Liver (tissue), 9 donors: ENCODE results near the gene RELT. TPM values are rescaled to one million over a fixed set of nuclear protein-coding genes. Genes with fewer than 3 reads are reported as not detected.

Experiments
- DNase-seq: peaks from one replicate; pipeline ENCODE4 v3.0.0-alpha.2; 2017; ENCODE audit warnings: low spot score
- H3K27ac ChIP-seq, 2 donors: one replicate each; pipeline ENCODE4 v1.7.0; 2013; ENCODE audit warnings: inconsistent platforms in 2 of 2, low read length in 2 of 2, control low read depth in 1 of 2, low read depth in 1 of 2, mild to moderate bottlenecking in 1 of 2
- H3K27me3 ChIP-seq, 4 donors: one replicate each; pipeline versions ENCODE4 v1.6.1 to v1.7.0; 2013; ENCODE audit warnings: low read length in 3 of 4, inconsistent platforms in 1 of 4, mild to moderate bottlenecking in 1 of 4, moderate library complexity in 1 of 4; ENCODE audit not compliant: control insufficient read depth in 4 of 4, insufficient read depth in 4 of 4
- H3K36me3 ChIP-seq, 4 donors: one replicate each; pipeline versions ENCODE4 v1.6.1 to v1.7.0; 2013; ENCODE audit warnings: low read length in 3 of 4, mild to moderate bottlenecking in 3 of 4, low read depth in 1 of 4, moderate library complexity in 1 of 4; ENCODE audit not compliant: control insufficient read depth in 4 of 4, insufficient read depth in 3 of 4
- H3K4me1 ChIP-seq, 4 donors: one replicate each; pipeline versions ENCODE4 v1.6.1 to v1.7.0; 2013; ENCODE audit warnings: low read length in 3 of 4, mild to moderate bottlenecking in 3 of 4, moderate library complexity in 1 of 4; ENCODE audit not compliant: control insufficient read depth in 4 of 4, insufficient read depth in 4 of 4
- H3K4me3 ChIP-seq, 3 donors: one replicate each; pipeline versions ENCODE4 v1.6.1 to v1.7.0; 2013; ENCODE audit warnings: low read length in 3 of 3, control low read depth in 1 of 3, low read depth in 1 of 3, mild to moderate bottlenecking in 1 of 3
- H3K9ac ChIP-seq, 2 donors: one replicate each; pipeline ENCODE4 v1.7.0; 2013; ENCODE audit warnings: low read length in 2 of 2, mild to moderate bottlenecking in 2 of 2, moderate library complexity in 2 of 2, control low read depth in 1 of 2, low read depth in 1 of 2
- H3K9me3 ChIP-seq, 4 donors: one replicate each; pipeline versions ENCODE4 v1.6.1 to v1.7.0; 2013; ENCODE audit warnings: low read length in 3 of 4; ENCODE audit not compliant: control insufficient read depth in 4 of 4
- CTCF ChIP-seq: fragments of 150-350 bp; IDR thresholded peaks from 2 replicates; pipeline ENCODE4 v1.5.1; 2017; ENCODE audit warnings: improper control_type of control experiment, low read depth, low read length; ENCODE audit not compliant: missing input control
- EGR1 ChIP-seq, 2 donors: IDR thresholded peaks; 2 replicates each; pipeline ENCODE4 v1.6.1; 2016 to 2018; ENCODE audit warnings: antibody characterized with exemption in 2 of 2, low read depth in 2 of 2
- FOXA1 ChIP-seq: IDR thresholded peaks from 2 replicates; pipeline ENCODE4 v1.6.1; 2016; ENCODE audit warnings: antibody characterized with exemption
- FOXA2 ChIP-seq: IDR thresholded peaks from 2 replicates; pipeline ENCODE4 v1.6.1; 2016; ENCODE audit warnings: antibody characterized with exemption
- GABPA ChIP-seq, 2 donors: IDR thresholded peaks in 1 of 2; conservative IDR thresholded peaks in 1 of 2; 2 replicates each; pipeline ENCODE4 v1.6.1; 2016; ENCODE audit warnings: antibody characterized with exemption in 2 of 2, mild to moderate bottlenecking in 1 of 2, moderate library complexity in 1 of 2
- HNF4A ChIP-seq, 2 donors: conservative IDR thresholded peaks; 2 replicates each; pipeline ENCODE4 v1.6.1; 2016; ENCODE audit warnings: antibody characterized with exemption in 2 of 2, mild to moderate bottlenecking in 2 of 2
- HNF4G ChIP-seq: IDR thresholded peaks from 2 replicates; pipeline ENCODE4 v1.6.1; 2016; ENCODE audit warnings: antibody characterized with exemption
- JUND ChIP-seq, 2 donors: IDR thresholded peaks; 2 replicates each; pipeline ENCODE4 v1.6.1; 2016; ENCODE audit warnings: antibody characterized with exemption in 2 of 2
- MAX ChIP-seq: IDR thresholded peaks from 2 replicates; pipeline ENCODE4 v1.6.1; 2016; ENCODE audit warnings: antibody characterized with exemption
- NR2F2 ChIP-seq: IDR thresholded peaks from 2 replicates; pipeline ENCODE4 v1.6.1; 2016; ENCODE audit warnings: antibody characterized with exemption
- RAD21 ChIP-seq, 2 donors: IDR thresholded peaks; 2 replicates each; pipeline ENCODE4 v1.6.1; 2016; ENCODE audit warnings: antibody characterized with exemption in 2 of 2, mild to moderate bottlenecking in 2 of 2
- REST ChIP-seq: IDR thresholded peaks from 2 replicates; pipeline ENCODE4 v1.6.1; 2016; ENCODE audit warnings: antibody characterized with exemption, mild to moderate bottlenecking
- RXRA ChIP-seq, 2 donors: IDR thresholded peaks; 2 replicates each; pipeline ENCODE4 v1.6.1; 2017 to 2018; ENCODE audit warnings: antibody characterized with exemption in 2 of 2, mild to moderate bottlenecking in 1 of 2
- SP1 ChIP-seq: IDR thresholded peaks from 2 replicates; pipeline ENCODE4 v1.6.1; 2018; ENCODE audit warnings: antibody characterized with exemption, mild to moderate bottlenecking
- TAF1 ChIP-seq: conservative IDR thresholded peaks from 2 replicates; pipeline ENCODE4 v1.6.1; 2016; ENCODE audit warnings: antibody characterized with exemption, mild to moderate bottlenecking
- YY1 ChIP-seq: IDR thresholded peaks from 2 replicates; pipeline ENCODE4 v1.6.1; 2016; ENCODE audit warnings: antibody characterized with exemption, mild to moderate bottlenecking
- ZBTB33 ChIP-seq: IDR thresholded peaks from 2 replicates; pipeline ENCODE4 v1.6.1; 2016; ENCODE audit warnings: antibody characterized with exemption
- WGBS: extraction: QIAGEN DNeasy Blood & Tissue Kit; methylation state at CpG from one replicate; pipeline ENCODE4 v1.1.7; 2013; 5-methylcytosine and 5-hydroxymethylcytosine counted together
- polyA plus RNA-seq, 2 donors: library from polyadenylated mRNA; stranded (reverse) in 1 of 2; unstranded in 1 of 2; fragments of 200-250 nt in 1 of 2; fragments of >200 nt in 1 of 2; fragmentation: Nextera tagmentation in 1 of 2; extraction: Ambion mirVana in 1 of 2; gene quantifications; one replicate each; pipeline versions ENCODE4 v1.2.1 to v1.2.3, GENCODE V29; 2013 to 2015
- total RNA-seq, 2 donors: library from RNA; depleted of rRNA; stranded (reverse); fragments of >200 nt; gene quantifications; one replicate each; pipeline ENCODE4 v1.2.3, GENCODE V29; 2014
- TF ChIP-seq, protein P1 (sequence below): IDR thresholded peaks from 2 replicates; pipeline ENCODE4 v1.6.1; 2016; ENCODE audit warnings: antibody characterized with exemption
- donor health status: healthy.
- donor health status: healthy.
- donor health status: healthy.
- donor health status: healthy.
- donor health status: healthy.

Gene RELT
- total and polyA plus RNA-seq, 4 donors, result 0.21 to 8.0 (median 2.3) TPM

DNA sequence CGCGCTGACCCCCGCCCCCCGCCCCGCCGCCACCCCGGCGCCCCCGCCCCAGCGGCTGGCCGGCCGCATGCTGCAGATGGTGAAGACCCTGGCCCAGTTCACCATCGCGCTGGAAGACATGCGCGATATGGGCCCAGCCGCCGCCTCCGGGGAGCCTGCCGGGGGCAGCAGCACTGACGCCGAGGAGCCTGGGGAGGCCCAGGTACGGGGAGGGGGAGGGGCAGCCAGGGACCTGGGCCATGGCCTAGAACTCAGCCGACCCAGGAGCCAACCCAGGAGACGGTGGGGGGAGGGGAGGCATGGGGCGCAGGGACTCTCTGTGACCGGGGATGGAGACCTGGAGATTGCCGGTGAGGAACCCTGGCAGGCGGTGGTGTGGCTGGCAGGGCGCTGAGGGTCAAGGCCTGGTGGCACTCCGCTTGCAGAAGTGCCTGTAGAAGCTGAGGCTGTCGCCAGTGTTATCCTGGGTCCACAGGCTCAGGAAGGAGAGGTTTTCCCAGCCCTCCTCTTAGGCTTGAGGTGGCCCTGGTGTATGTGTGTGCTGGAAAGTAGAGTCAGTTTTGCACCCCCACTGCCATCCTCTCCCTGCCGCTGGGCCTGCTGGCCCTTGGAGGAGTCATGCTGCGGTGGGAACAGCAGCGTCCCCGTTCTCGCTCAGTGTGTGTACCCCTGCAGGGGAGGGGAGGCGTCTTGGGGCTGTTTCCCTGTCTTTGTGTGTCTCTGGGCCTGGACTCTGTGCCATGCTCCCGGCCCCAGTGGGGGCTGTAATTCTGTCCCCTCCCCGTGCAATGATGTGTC, 32.9 kb upstream of the RELT start:
- H3K9ac ChIP-seq, result no peak overlapping the region
- no peaks in the 10 kb centered on the region for H3K27me3 ChIP-seq
- H3K4me1 ChIP-seq, result peaks cover 2 to 12% (median 3%) of the 10 kb centered on the region in 4 donors
- no peaks in the 10 kb centered on the region for H3K9me3 ChIP-seq
- no peak overlapping the region for H3K27ac ChIP-seq
- peak overlapping the region in 1 of 3 donors; percentile 39 for H3K4me3 ChIP-seq
- WGBS, result 46% methylated on average over 40 of the region's 40 CpGs
- TF ChIP-seq YY1 (no peak), ZBTB33 (no peak), TAF1 (no peak), FOXA1 (no peak), RXRA (IDR thresholded peaks at IDR 0.05) (no peak), EGR1 (IDR thresholded peaks at IDR 0.05; ENCODE audit: low read depth in 2 of 2) (no peak), GABPA (IDR thresholded peaks at IDR 0.05 in 1 of 2, conservative IDR thresholded peaks at IDR 0.05 in 1 of 2) (no peak), JUND (IDR thresholded peaks at IDR 0.05) (no peak), HNF4G (no peak), HNF4A (conservative IDR thresholded peaks at IDR 0.05) (no peak), SP1 (no peak), FOXA2 (no peak), NR2F2 (no peak), REST (no peak), RAD21 (IDR thresholded peaks at IDR 0.05) (no peak), CTCF (no peak), MAX (no peak)
- TF ChIP-seq, protein P1, sequence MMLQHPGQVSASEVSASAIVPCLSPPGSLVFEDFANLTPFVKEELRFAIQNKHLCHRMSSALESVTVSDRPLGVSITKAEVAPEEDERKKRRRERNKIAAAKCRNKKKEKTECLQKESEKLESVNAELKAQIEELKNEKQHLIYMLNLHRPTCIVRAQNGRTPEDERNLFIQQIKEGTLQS, result no peak
- no peak for DNase-seq
- no peaks in the 10 kb centered on the region for H3K36me3 ChIP-seq
